CD14-positive monocyte (primary cell): ENCODE results near the gene ARHGAP40. TPM values are rescaled to one million over a fixed set of nuclear protein-coding genes. Genes with fewer than 3 reads are reported as not detected.

Experiments
- DNase-seq, 3 donors: peaks; one replicate each; pipeline ENCODE4 v3.0.0-alpha.2; 2011 to 2022
- H2AFZ ChIP-seq: 2 replicates; pipeline ENCODE4 v1.6.0; 2012; ENCODE audit warnings: mild to moderate bottlenecking, low read depth, low read length, inconsistent platforms; ENCODE audit not compliant: insufficient read depth, poor library complexity, severe bottlenecking
- H3K27ac ChIP-seq, 2 donors: 1 replicate in 1 of 2; 2 replicates in 1 of 2; pipeline ENCODE4 v1.5.1; 2012 to 2013; ENCODE audit warnings: low read length in 2 of 2, control low read depth in 1 of 2, inconsistent platforms in 1 of 2, low read depth in 1 of 2, mild to moderate bottlenecking in 1 of 2
- H3K27me3 ChIP-seq, 2 donors: one replicate each; pipeline versions ENCODE4 v1.6.0 to v1.6.1; 2011 to 2013; ENCODE audit warnings: low read length in 2 of 2; ENCODE audit not compliant: control insufficient read depth in 2 of 2, insufficient read depth in 2 of 2
- H3K36me3 ChIP-seq, 2 donors: replicated peaks in 1 of 2; 1 replicate in 1 of 2; 2 replicates in 1 of 2; pipeline versions ENCODE4 v1.5.1 to v1.6.1; 2012 to 2013; ENCODE audit warnings: low read length in 2 of 2, control low read depth in 1 of 2, inconsistent platforms in 1 of 2, mild to moderate bottlenecking in 1 of 2; ENCODE audit not compliant: insufficient read depth in 2 of 2, control insufficient read depth in 1 of 2
- H3K4me1 ChIP-seq, 2 donors: 1 replicate in 1 of 2; 2 replicates in 1 of 2; pipeline versions ENCODE4 v1.5.1 to v1.6.1; 2012 to 2013; ENCODE audit warnings: low read length in 2 of 2, control low read depth in 1 of 2, inconsistent platforms in 1 of 2, mild to moderate bottlenecking in 1 of 2, moderate library complexity in 1 of 2; ENCODE audit not compliant: insufficient read depth in 2 of 2, control insufficient read depth in 1 of 2
- H3K4me2 ChIP-seq: replicated peaks from 2 replicates; pipeline ENCODE3; 2012; ENCODE audit warnings: low read length, moderate library complexity, mild to moderate bottlenecking; ENCODE audit not compliant: poor library complexity, severe bottlenecking; ENCODE audit errors: extremely low read depth
- H3K4me3 ChIP-seq, 3 experiments: fragments of 200-600 bp in 1 of 3; sonication (generic) in 1 of 3; replicated peaks in 1 of 3; 1 replicate in 2 of 3; 2 replicates in 1 of 3; pipeline ENCODE4 v1.5.1; 2011 to 2013; ENCODE audit warnings: low read length in 3 of 3, mild to moderate bottlenecking in 3 of 3, control low read depth in 2 of 3, low read depth in 2 of 3, inconsistent platforms in 1 of 3, moderate library complexity in 1 of 3
- H3K79me2 ChIP-seq: 2 replicates; pipeline ENCODE4 v1.6.0; 2012; ENCODE audit warnings: mild to moderate bottlenecking, control low read depth, inconsistent platforms, low read length, moderate library complexity; ENCODE audit not compliant: insufficient read depth
- H3K9ac ChIP-seq: 2 replicates; pipeline ENCODE4 v1.6.0; 2017; ENCODE audit warnings: low read length, mild to moderate bottlenecking; ENCODE audit not compliant: insufficient read depth, poor library complexity, severe bottlenecking
- H3K9me3 ChIP-seq, 2 donors: replicated peaks in 1 of 2; 1 replicate in 1 of 2; 2 replicates in 1 of 2; pipeline versions ENCODE4 v1.5.1 to v1.6.1; 2012 to 2013; ENCODE audit warnings: low read length in 2 of 2, control low read depth in 1 of 2; ENCODE audit not compliant: control insufficient read depth in 1 of 2, insufficient read depth in 1 of 2
- H4K20me1 ChIP-seq: 2 replicates; pipeline ENCODE4 v1.6.0; 2012; ENCODE audit warnings: mild to moderate bottlenecking, low read length, control low read depth, moderate library complexity; ENCODE audit not compliant: insufficient read depth
- H3K27ac Mint-ChIP-seq, 7 donors: one replicate each; pipeline ENCODE4 v1.8.0; 2020; ENCODE audit warnings: mild to moderate bottlenecking in 7 of 7, mixed read lengths in 7 of 7, moderate library complexity in 6 of 7, inconsistent platforms in 2 of 7
- H3K27me3 Mint-ChIP-seq, 3 donors: one replicate each; pipeline ENCODE4 v1.8.0; 2021 to 2022; ENCODE audit warnings: low read depth in 3 of 3, mild to moderate bottlenecking in 3 of 3, mixed read lengths in 3 of 3, moderate library complexity in 3 of 3, inconsistent platforms in 1 of 3
- H3K36me3 Mint-ChIP-seq, 2 donors: one replicate each; pipeline ENCODE4 v1.8.0; 2020; ENCODE audit warnings: mixed read lengths in 2 of 2, inconsistent platforms in 1 of 2, mild to moderate bottlenecking in 1 of 2
- H3K4me1 Mint-ChIP-seq: one replicate; pipeline ENCODE4 v1.8.0; 2020; ENCODE audit warnings: mild to moderate bottlenecking, mixed read lengths
- H3K4me3 Mint-ChIP-seq, 2 donors: one replicate each; pipeline ENCODE4 v1.8.0; 2020; ENCODE audit warnings: mild to moderate bottlenecking in 2 of 2, mixed read lengths in 2 of 2, moderate library complexity in 1 of 2
- H3K9me3 Mint-ChIP-seq, 7 donors: one replicate each; pipeline ENCODE4 v1.8.0; 2020 to 2022; ENCODE audit warnings: mixed read lengths in 7 of 7, mild to moderate bottlenecking in 6 of 7, moderate library complexity in 6 of 7, inconsistent platforms in 2 of 7
- CTCF ChIP-seq: fragments of 200-600 bp; IDR thresholded peaks from one replicate; pipeline ENCODE4 v1.8.0; 2022; ENCODE audit warnings: antibody characterized with exemption, mild to moderate bottlenecking
- WGBS: methylation state at CpG from one replicate; pipeline ENCODE4 v1.1.5; 2013; ENCODE audit warnings: missing lambda C conversion rate; ENCODE audit not compliant: insufficient coverage; 5-methylcytosine and 5-hydroxymethylcytosine counted together
- intact Hi-C, 2 donors: fragments of 100-400 bp; cut with micrococcal nuclease; formaldehyde crosslinking; loops; one replicate each; pipeline versions ENCODE4 v1.15.0 to v1.15.1; 2023
- polyA plus RNA-seq, 3 donors: library from polyadenylated mRNA; depleted of rRNA in 1 of 3; unstranded in 2 of 3; stranded (reverse) in 1 of 3; fragments of 300-500 nt in 2 of 3; fragments of >200 nt in 1 of 3; fragmentation: Illumina TruSeq in 2 of 3; gene quantifications; 1 replicate in 2 of 3; 2 replicates in 1 of 3; pipeline ENCODE4 v1.2.3, GENCODE V29; 2012 to 2021

ARHGAP40 gene
- polyA plus RNA-seq, 3 donors = not detected

DNA sequence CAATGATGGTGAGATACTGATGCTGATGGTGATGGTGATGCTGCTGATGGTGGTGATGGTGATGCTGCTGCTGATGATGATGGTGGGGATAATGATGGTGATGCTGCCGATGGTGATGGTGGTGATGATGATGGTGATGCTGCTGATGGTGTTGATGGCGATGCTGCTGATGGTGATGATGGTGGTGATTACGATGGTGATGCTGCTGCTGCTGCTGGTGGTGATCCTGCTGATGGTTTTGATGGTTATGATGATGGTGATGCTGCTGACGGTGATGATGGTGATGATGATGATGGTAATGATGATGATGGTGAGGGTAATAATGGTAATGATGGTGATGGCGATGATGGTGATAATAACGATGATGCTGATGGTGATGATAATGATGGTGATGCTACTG, 50.0 kb downstream of the ARHGAP40 start:
- Mint-ChIP-seq H3K9me3 (peaks cover 0 to 3% (median 0%) of the 10 kb centered on the region in 7 donors), H3K4me3 (no peak overlapping the region), H3K4me1 (peaks cover 2% of the 10 kb centered on the region), H3K36me3 (no peaks in the 10 kb centered on the region), H3K27me3 (peaks cover 8 to 22% (median 17%) of the 10 kb centered on the region in 3 donors), H3K27ac (no peak overlapping the region)
- intact Hi-C loops = no loop called here
- Histone ChIP-seq H3K9ac (no peak overlapping the region), H3K4me3 (no peak overlapping the region), H3K4me1 (peaks cover under 1 to 1% of the 10 kb centered on the region in 2 donors), H2AFZ (no peak overlapping the region), H3K27me3 (peaks cover 0 to 9% of the 10 kb centered on the region in 2 donors), H3K4me2 (no peak overlapping the region), H3K36me3 (no peaks in the 10 kb centered on the region), H3K79me2 (no peaks in the 10 kb centered on the region), H4K20me1 (no peaks in the 10 kb centered on the region), H3K9me3 (no peaks in the 10 kb centered on the region), H3K27ac (no peak overlapping the region)
- WGBS = 97% methylated on average over 4 of the region's 6 CpGs
- no peak for TF ChIP-seq CTCF
- no peak for DNase-seq

- H3K36me3 Mint-ChIP-seq = no peaks in the 10 kb centered on the region
- H2AFZ ChIP-seq = no peak overlapping the region
- no peak for TF ChIP-seq CTCF
- no peaks in the 10 kb centered on the region for H3K9me3 ChIP-seq
- WGBS = 100% methylated on average over 1 of the region's 2 CpGs
- no peak overlapping the region for H3K9ac ChIP-seq
- no peaks in the 10 kb centered on the region for H3K4me1 Mint-ChIP-seq
- H3K4me1 ChIP-seq = no peaks in the 10 kb centered on the region
- peaks cover 0 to 3% of the 10 kb centered on the region in 2 donors for H3K27me3 ChIP-seq
- no peak overlapping the region for H3K4me3 ChIP-seq
- H3K4me3 Mint-ChIP-seq = no peak overlapping the region
- no peak overlapping the region for H3K27ac Mint-ChIP-seq
- no peaks in the 10 kb centered on the region for H3K79me2 ChIP-seq
- peaks cover 0 to 3% (median 0%) of the 10 kb centered on the region in 7 donors for H3K9me3 Mint-ChIP-seq
- no peak for DNase-seq
- peaks cover 7 to 11% (median 8%) of the 10 kb centered on the region in 3 donors for H3K27me3 Mint-ChIP-seq
- no peaks in the 10 kb centered on the region for H4K20me1 ChIP-seq
- H3K27ac ChIP-seq = no peak overlapping the region
- H3K36me3 ChIP-seq = no peaks in the 10 kb centered on the region
- H3K4me2 ChIP-seq = no peak overlapping the region
- intact Hi-C loops = no loop called here
Measured at GRCh38 chr20:38652995-38653394, 51.4 kb downstream of the ARHGAP40 start.
